GM18508 (cell line): ENCODE measurements around the gene ASGR2.

Source experiments
- ATAC-seq: cut with Tn5 transposase; IDR thresholded peaks from one replicate; pipeline ENCODE4 v1.9.1; 2021; ENCODE audit warnings: moderate number of reproducible peaks; ENCODE audit not compliant: insufficient read depth, unreplicated experiment

The ASGR2 gene

GRCh38 chr17:7070712-7071111, 43.9 kb downstream of the ASGR2 start:
- no peak for ATAC-seq

GRCh38 chr17:7068268-7068667, 46.4 kb downstream of the ASGR2 start:
- no peak for ATAC-seq

- no peak for ATAC-seq
Measured at GRCh38 chr17:7067198-7067597, 47.4 kb downstream of the ASGR2 start.

- ATAC-seq: no peak
Measured at GRCh38 chr17:7064261-7064660, 50.4 kb downstream of the ASGR2 start.

- no peak for ATAC-seq
Measured at GRCh38 chr17:7063518-7064094, 51.0 kb downstream of the ASGR2 start.

- ATAC-seq: no peak
Measured at GRCh38 chr17:7060165-7060891, 54.3 kb downstream of the ASGR2 start.

GRCh38 chr17:7058831-7059447, 55.7 kb downstream of the ASGR2 start:
- no peak for ATAC-seq

- ATAC-seq: no peak
Measured at GRCh38 chr17:7056386-7056785, 58.2 kb downstream of the ASGR2 start.
